CD4-positive, CD25-positive, alpha-beta regulatory T cell (primary cell): ENCODE data around the gene AGAP1. TPM values are rescaled to one million over a fixed set of nuclear protein-coding genes. Genes with fewer than 3 reads are reported as not detected.

Source experiments
- ATAC-seq, 2 donors: fragments of 150-1000 bp; cut with Tn5 transposase; one replicate each; pipeline ENCODE4 v1.10.0; 2021; ENCODE audit warnings: low read depth in 2 of 2, moderate number of reproducible peaks in 2 of 2, moderate library complexity in 1 of 2
- DNase-seq, 3 donors: peaks; one replicate each; pipeline versions ENCODE4 v3.0.0 to v3.0.0-alpha.2; 2012 to 2022; ENCODE audit warnings: mixed read lengths in 1 of 3
- H3K27ac ChIP-seq: one replicate; pipeline ENCODE4 v1.7.0; 2013; ENCODE audit warnings: mild to moderate bottlenecking, low read length; ENCODE audit not compliant: insufficient read depth, poor library complexity, severe bottlenecking
- H3K27me3 ChIP-seq: one replicate; pipeline ENCODE4 v1.7.0; 2013; ENCODE audit warnings: low read length; ENCODE audit not compliant: control insufficient read depth, insufficient read depth
- H3K36me3 ChIP-seq: one replicate; pipeline ENCODE4 v1.7.0; 2013; ENCODE audit warnings: mild to moderate bottlenecking, low read length, moderate library complexity; ENCODE audit not compliant: control insufficient read depth, insufficient read depth
- H3K4me1 ChIP-seq: 2 replicates; pipeline ENCODE4 v1.7.0; 2013; ENCODE audit warnings: mild to moderate bottlenecking, low read length; ENCODE audit not compliant: insufficient read depth, control insufficient read depth, poor library complexity, severe bottlenecking
- H3K4me3 ChIP-seq: one replicate; pipeline ENCODE4 v1.7.0; 2013; ENCODE audit warnings: low read depth, mild to moderate bottlenecking, low read length, moderate library complexity
- H3K9me3 ChIP-seq, 2 experiments: 1 replicate in 1 of 2; 2 replicates in 1 of 2; pipeline ENCODE4 v1.7.0; 2013; ENCODE audit warnings: low read length in 2 of 2, mild to moderate bottlenecking in 1 of 2, moderate library complexity in 1 of 2; ENCODE audit not compliant: control insufficient read depth in 2 of 2
- H3K27ac Mint-ChIP-seq, 3 donors: one replicate each; pipeline ENCODE4 v1.8.0; 2020 to 2022; ENCODE audit warnings: mild to moderate bottlenecking in 3 of 3, mixed read lengths in 3 of 3, moderate library complexity in 2 of 3
- H3K27me3 Mint-ChIP-seq: one replicate; pipeline ENCODE4 v1.8.0; 2022; ENCODE audit warnings: mild to moderate bottlenecking, mixed read lengths
- H3K36me3 Mint-ChIP-seq: one replicate; pipeline ENCODE4 v1.8.0; 2020; ENCODE audit warnings: mixed read lengths
- H3K4me1 Mint-ChIP-seq, 4 donors: one replicate each; pipeline ENCODE4 v1.8.0; 2020 to 2022; ENCODE audit warnings: mixed read lengths in 4 of 4, mild to moderate bottlenecking in 1 of 4
- H3K4me3 Mint-ChIP-seq, 4 donors: one replicate each; pipeline ENCODE4 v1.8.0; 2020 to 2022; ENCODE audit warnings: mild to moderate bottlenecking in 4 of 4, mixed read lengths in 4 of 4, moderate library complexity in 3 of 4
- H3K9me3 Mint-ChIP-seq, 7 donors: one replicate each; pipeline ENCODE4 v1.8.0; 2020 to 2022; ENCODE audit warnings: mixed read lengths in 7 of 7, mild to moderate bottlenecking in 3 of 7, moderate library complexity in 2 of 7
- polyA plus RNA-seq, 4 donors: library from polyadenylated mRNA; unstranded; fragments of 300-500 nt; fragmentation: Illumina TruSeq; gene quantifications; one replicate each; pipeline ENCODE4 v1.2.3, GENCODE V29; 2021
- total RNA-seq: library from RNA; stranded (reverse); gene quantifications from one replicate; pipeline ENCODE4 v1.2.3, GENCODE V29; 2022

The AGAP1 gene
- total and polyA plus RNA-seq, 5 donors from 2014 or later, result 0.99 TPM; not detected in 4

DNA sequence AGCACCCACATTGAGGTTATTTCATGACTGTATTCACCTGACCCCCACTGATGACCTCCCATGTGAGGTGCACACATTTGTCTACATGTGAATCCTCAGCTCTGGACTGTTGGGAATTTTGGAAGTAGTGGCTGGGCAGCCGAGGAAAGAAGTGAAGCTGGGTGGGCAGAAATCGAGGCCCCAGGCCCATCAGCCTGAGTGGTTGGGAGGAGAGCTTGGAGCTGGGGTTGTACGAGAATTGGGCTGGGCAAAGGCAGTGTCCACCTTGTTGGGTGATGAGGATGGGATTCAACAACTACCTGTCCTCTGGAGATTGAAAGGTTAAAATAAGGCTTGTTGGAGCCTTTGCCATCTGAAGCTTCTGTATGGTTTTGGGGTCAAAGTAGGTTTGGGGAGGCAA is 35.8 kb downstream of the AGAP1 start:
- no peak overlapping the region for H3K4me3 Mint-ChIP-seq
- H3K27ac ChIP-seq, result no peak overlapping the region
- no peaks in the 10 kb centered on the region for H3K27me3 ChIP-seq
- no peaks in the 10 kb centered on the region for H3K36me3 ChIP-seq
- no peaks in the 10 kb centered on the region for H3K4me1 ChIP-seq
- peaks cover 0 to 2% (median 0%) of the 10 kb centered on the region in 7 donors for H3K9me3 Mint-ChIP-seq
- H3K4me3 ChIP-seq, result no peak overlapping the region
- H3K9me3 ChIP-seq, result no peaks in the 10 kb centered on the region
- ATAC-seq (no peak), DNase-seq (no peak)
- H3K27me3 Mint-ChIP-seq, result peaks cover 5% of the 10 kb centered on the region
- no peaks in the 10 kb centered on the region for H3K4me1 Mint-ChIP-seq
- H3K27ac Mint-ChIP-seq, result no peak overlapping the region
- H3K36me3 Mint-ChIP-seq, result no peaks in the 10 kb centered on the region

DNA sequence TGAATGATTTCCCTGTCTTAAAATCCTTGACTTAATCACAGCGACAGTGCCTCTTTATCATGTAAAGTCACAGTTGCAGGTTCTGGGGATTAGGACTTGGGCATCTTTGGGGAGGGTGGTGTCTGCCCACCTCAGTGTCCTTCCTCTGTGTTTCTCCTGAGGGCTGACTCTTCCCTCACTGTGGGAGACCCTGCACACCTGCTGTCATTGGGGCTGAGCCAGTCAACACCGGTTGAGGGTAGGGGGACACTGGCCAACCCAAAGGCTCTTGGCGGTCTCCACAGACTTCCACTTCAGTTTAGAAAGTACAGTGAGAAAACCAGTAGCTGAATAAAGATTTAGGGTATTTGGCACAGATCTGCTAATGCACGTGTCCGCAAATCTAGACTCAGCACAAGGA is 36.9 kb downstream of the AGAP1 start:
- H3K27ac Mint-ChIP-seq, result no peak overlapping the region
- Histone ChIP-seq H3K36me3 (no peaks in the 10 kb centered on the region), H3K4me3 (no peak overlapping the region), H3K4me1 (no peaks in the 10 kb centered on the region), H3K9me3 (no peaks in the 10 kb centered on the region), H3K27me3 (no peaks in the 10 kb centered on the region), H3K27ac (no peak overlapping the region)
- H3K36me3 Mint-ChIP-seq, result no peaks in the 10 kb centered on the region
- no peak overlapping the region for H3K4me3 Mint-ChIP-seq
- peaks cover 0 to 2% (median 0%) of the 10 kb centered on the region in 7 donors for H3K9me3 Mint-ChIP-seq
- no peaks in the 10 kb centered on the region for H3K4me1 Mint-ChIP-seq
- ATAC-seq (no peak), DNase-seq (no peak)
- H3K27me3 Mint-ChIP-seq, result no peaks in the 10 kb centered on the region

DNA sequence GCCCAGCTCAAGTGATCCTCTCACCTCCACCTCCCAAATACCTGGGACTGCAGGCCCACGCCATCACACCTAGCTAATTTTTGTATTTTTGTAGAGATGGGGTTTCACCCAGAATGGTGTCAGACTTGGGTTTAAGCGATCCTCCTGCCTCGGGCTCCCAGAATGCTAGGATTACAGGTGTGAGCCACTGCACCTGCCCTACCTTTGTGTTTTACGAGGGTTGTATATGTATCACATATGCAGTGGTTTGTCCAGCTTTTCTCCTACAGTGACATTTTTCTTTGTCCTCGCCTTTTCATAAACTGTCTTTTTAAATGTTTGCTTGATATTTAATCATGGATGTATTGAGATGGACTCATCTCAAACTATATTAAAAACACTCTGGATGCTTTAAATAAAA is 38.5 kb downstream of the AGAP1 start:
- H3K4me3 Mint-ChIP-seq, result no peak overlapping the region
- H3K9me3 ChIP-seq, result no peaks in the 10 kb centered on the region

GRCh38 chr2:235533198-235533597 is 39.4 kb downstream of the AGAP1 start:
- H3K27ac Mint-ChIP-seq, result no peak overlapping the region
- peaks cover 0 to 2% (median 0%) of the 10 kb centered on the region in 7 donors for H3K9me3 Mint-ChIP-seq
- ATAC-seq (no peak), DNase-seq (no peak)
- Histone ChIP-seq H3K27me3 (no peaks in the 10 kb centered on the region), H3K9me3 (no peaks in the 10 kb centered on the region), H3K27ac (no peak overlapping the region), H3K4me1 (no peaks in the 10 kb centered on the region), H3K36me3 (no peaks in the 10 kb centered on the region), H3K4me3 (no peak overlapping the region)
- H3K36me3 Mint-ChIP-seq, result no peaks in the 10 kb centered on the region
- H3K4me1 Mint-ChIP-seq, result no peaks in the 10 kb centered on the region
- H3K4me3 Mint-ChIP-seq, result no peak overlapping the region
- no peaks in the 10 kb centered on the region for H3K27me3 Mint-ChIP-seq

More for the DNA sequence above, 38.5 kb downstream of the AGAP1 start:
- H3K4me3 ChIP-seq, result no peak overlapping the region
- no peaks in the 10 kb centered on the region for H3K4me1 ChIP-seq
- H3K36me3 Mint-ChIP-seq, result no peaks in the 10 kb centered on the region
- H3K27me3 Mint-ChIP-seq, result no peaks in the 10 kb centered on the region
- no peak overlapping the region for H3K27ac ChIP-seq
- H3K9me3 Mint-ChIP-seq, result peaks cover 0 to 2% (median 0%) of the 10 kb centered on the region in 7 donors
- no peak for DNase-seq
- H3K36me3 ChIP-seq, result no peaks in the 10 kb centered on the region
- no peaks in the 10 kb centered on the region for H3K27me3 ChIP-seq
- H3K27ac Mint-ChIP-seq, result no peak overlapping the region
- ATAC-seq, result no peak
- no peaks in the 10 kb centered on the region for H3K4me1 Mint-ChIP-seq

DNA sequence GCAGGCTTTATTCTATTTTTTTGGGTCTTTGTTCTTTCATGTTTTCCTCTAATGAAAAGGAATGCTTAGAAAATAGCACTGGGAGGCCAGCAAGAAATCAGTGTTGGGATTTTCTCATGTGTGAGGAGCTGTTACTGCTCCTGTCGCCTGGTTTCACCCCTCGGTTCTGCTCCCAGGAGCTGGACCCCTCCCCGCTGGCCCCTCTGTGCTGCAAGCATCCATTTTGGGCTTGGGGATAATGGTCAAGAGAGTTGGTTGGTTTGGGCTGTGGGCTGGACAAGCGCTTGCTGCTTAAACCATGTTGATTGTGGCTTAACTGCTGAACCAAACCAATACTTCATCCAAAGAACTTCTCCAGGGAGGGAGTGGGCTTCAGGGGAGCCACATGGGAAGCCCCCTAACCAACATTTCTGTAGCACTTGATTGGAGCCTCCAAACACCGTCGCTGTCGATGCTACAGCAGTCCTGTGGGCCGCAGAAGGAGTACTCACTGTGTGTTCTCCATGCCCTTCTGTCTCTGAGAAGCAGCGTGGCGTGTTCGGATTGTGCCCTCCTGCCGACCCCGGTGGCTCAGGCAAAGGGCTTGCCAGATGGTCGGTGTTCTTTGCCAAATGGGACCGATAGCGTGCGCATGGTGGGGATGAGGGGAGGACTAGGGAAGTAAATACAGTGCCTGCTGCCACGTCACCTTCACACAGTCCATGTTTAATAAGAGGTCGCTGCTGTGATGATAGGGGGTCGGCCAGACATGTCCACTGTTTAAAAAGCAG is 40.0 kb downstream of the AGAP1 start:
- H3K27ac ChIP-seq, result no peak overlapping the region
- no peaks in the 10 kb centered on the region for H3K9me3 ChIP-seq
- Mint-ChIP-seq H3K36me3 (no peaks in the 10 kb centered on the region), H3K4me1 (no peaks in the 10 kb centered on the region), H3K27me3 (no peaks in the 10 kb centered on the region), H3K4me3 (no peak overlapping the region), H3K27ac (no peak overlapping the region), H3K9me3 (peaks cover 0 to 2% (median 0%) of the 10 kb centered on the region in 7 donors)
- no peaks in the 10 kb centered on the region for H3K27me3 ChIP-seq
- DNase-seq (no peak), ATAC-seq (no peak)
- no peaks in the 10 kb centered on the region for H3K4me1 ChIP-seq
- H3K36me3 ChIP-seq, result no peaks in the 10 kb centered on the region
- H3K4me3 ChIP-seq, result no peak overlapping the region

DNA sequence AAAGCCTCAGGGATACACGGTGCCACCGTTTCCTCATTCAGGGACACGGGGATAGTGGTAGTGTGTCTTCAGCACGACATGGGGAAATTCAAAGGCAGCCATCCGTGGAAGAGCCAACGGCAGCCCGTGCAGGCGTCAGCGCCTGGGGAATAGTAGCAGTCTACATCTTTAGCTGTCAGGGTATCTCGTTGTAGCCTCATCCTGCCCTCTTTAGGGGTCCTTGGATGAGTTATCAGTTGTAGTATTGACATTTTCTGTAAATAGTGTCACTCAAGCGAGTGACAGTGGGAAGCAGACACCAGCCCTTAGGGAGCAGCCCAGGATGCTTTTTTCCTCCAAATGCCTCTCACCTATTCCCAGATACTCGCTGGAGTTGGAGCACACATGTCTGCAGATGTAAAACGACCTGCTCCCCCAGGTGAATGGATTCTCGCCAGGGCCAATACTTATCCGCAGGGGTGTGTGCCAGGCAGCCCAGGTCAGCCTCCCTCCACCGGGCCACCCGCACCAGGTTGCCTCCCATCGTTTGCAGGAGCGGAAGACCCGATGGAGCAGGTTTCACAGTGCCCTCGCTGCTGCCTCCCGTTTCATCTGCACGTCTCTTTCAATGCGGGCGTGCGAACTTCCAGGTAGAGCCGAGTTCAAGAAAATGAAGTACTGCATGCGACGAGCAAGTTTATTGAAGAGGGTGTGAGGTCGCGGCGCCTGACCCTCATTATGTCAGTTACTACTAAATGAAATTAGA is 41.0 kb downstream of the AGAP1 start:
- H3K9me3 ChIP-seq, result no peaks in the 10 kb centered on the region
- no peaks in the 10 kb centered on the region for H3K27me3 ChIP-seq
- DNase-seq (no peak), ATAC-seq (no peak)
- H3K4me3 Mint-ChIP-seq, result no peak overlapping the region
- no peak overlapping the region for H3K4me3 ChIP-seq
- no peaks in the 10 kb centered on the region for H3K27me3 Mint-ChIP-seq
- H3K9me3 Mint-ChIP-seq, result peaks cover 0 to 2% (median 0%) of the 10 kb centered on the region in 7 donors
- H3K27ac Mint-ChIP-seq, result no peak overlapping the region
- H3K4me1 ChIP-seq, result no peaks in the 10 kb centered on the region
- no peaks in the 10 kb centered on the region for H3K4me1 Mint-ChIP-seq
- H3K27ac ChIP-seq, result no peak overlapping the region
- H3K36me3 Mint-ChIP-seq, result no peaks in the 10 kb centered on the region
- H3K36me3 ChIP-seq, result no peaks in the 10 kb centered on the region

DNA sequence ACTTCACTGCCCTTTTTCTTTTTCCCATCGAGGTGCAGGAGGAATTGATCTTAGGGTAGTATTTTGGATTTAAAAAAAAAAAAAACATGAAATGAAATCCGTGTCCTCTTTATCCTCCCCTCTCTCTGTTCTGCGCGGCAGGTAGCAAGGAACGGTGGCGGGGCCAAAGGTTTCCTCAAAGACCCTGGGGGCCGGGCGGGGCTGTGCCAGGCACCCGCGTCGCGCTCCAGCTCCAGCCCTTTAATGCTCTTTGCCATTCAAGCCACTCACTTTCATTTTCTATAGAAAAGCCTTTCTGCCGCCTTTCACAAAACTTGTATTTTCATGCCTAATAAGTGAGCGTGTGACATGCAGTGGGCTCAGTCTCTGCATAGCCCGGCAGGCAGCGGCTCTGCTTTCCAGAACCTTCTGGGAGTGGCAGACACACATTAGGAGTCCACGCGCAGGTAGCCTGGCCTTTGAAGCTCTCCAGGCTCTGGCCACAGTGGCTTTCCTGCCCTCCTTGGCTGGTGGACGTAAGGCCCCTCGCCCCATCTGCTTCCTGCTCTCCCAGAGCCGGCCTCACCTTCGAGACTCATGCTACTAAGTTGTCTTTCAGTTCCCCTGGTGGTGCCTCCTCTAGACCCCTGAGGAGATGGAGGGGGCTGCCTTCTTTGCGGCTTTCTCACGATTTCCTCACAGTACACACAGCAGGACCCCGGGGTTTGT is 41.7 kb downstream of the AGAP1 start:
- ATAC-seq (no peak), DNase-seq (no peak)
- Histone ChIP-seq H3K27me3 (no peaks in the 10 kb centered on the region), H3K9me3 (no peaks in the 10 kb centered on the region), H3K36me3 (no peaks in the 10 kb centered on the region), H3K27ac (no peak overlapping the region), H3K4me1 (no peaks in the 10 kb centered on the region), H3K4me3 (no peak overlapping the region)
- H3K4me1 Mint-ChIP-seq, result no peaks in the 10 kb centered on the region
- peaks cover 0 to 1% (median 0%) of the 10 kb centered on the region in 7 donors for H3K9me3 Mint-ChIP-seq
- H3K27ac Mint-ChIP-seq, result no peak overlapping the region
- no peak overlapping the region for H3K4me3 Mint-ChIP-seq
- H3K36me3 Mint-ChIP-seq, result no peaks in the 10 kb centered on the region
- H3K27me3 Mint-ChIP-seq, result no peaks in the 10 kb centered on the region
